NCI-H2196 treated with DMSO at 0.1 percent for 48 hours (cell line): Measurements from ENCODE around the gene S1PR2.
A peak's percentile ranks its signal among the peaks of the same experiment; 100 is the strongest.

Source experiments
- DNase-seq: peaks from one replicate; lab custom pipeline; 2025; ENCODE audit not compliant: unreplicated experiment; lab: John Stamatoyannopoulos, UW

Gene S1PR2, protein sequence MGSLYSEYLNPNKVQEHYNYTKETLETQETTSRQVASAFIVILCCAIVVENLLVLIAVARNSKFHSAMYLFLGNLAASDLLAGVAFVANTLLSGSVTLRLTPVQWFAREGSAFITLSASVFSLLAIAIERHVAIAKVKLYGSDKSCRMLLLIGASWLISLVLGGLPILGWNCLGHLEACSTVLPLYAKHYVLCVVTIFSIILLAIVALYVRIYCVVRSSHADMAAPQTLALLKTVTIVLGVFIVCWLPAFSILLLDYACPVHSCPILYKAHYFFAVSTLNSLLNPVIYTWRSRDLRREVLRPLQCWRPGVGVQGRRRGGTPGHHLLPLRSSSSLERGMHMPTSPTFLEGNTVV

GRCh38 chr19:10230861-10231611 is at the start of gene S1PR2:
TSS of gene S1PR2 (minus strand) at chr19:10231331. CDS start at chr19:10224905, 6,426 bp downstream.
- peak; percentile 69 for DNase-seq

DNA sequence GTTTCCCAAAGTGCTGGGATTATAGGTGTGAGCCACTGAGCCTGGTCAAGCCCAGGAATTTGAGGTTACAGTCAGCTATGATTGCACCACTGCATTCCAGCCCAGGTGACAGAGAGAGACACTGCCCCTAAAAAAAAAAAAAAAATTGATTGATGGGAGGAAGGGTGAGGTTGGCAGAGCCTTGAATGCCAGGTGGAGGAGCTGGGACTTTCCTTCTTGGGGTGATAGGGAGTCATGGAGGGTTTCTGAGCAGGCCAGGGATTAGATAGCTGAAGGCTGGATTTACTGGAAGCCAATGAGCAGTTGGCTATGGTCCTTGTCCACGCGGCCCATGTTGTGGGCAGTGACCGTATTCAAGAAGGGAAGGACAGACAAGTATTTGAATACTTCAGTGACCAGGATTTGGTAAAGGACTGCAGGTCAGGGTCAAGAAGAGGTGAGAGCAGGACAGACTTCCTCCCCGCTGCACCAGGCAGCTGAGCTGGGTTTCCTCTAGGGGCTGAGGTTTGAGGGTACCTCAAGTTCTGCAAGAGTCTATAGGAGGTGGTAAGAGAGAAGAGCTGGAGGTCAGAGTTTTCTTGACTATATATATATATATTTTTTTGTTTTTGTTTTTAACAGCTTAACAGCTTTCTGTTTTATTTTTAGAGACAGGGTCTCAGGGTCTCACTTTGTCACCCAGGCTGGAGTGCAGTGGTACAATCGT is 48.8 kb upstream of the S1PR2 start:
- DNase-seq, result no peak

- DNase-seq, result no peak
Measured at GRCh38 chr19:10278935-10279334, 47.8 kb upstream of the S1PR2 start.

DNA sequence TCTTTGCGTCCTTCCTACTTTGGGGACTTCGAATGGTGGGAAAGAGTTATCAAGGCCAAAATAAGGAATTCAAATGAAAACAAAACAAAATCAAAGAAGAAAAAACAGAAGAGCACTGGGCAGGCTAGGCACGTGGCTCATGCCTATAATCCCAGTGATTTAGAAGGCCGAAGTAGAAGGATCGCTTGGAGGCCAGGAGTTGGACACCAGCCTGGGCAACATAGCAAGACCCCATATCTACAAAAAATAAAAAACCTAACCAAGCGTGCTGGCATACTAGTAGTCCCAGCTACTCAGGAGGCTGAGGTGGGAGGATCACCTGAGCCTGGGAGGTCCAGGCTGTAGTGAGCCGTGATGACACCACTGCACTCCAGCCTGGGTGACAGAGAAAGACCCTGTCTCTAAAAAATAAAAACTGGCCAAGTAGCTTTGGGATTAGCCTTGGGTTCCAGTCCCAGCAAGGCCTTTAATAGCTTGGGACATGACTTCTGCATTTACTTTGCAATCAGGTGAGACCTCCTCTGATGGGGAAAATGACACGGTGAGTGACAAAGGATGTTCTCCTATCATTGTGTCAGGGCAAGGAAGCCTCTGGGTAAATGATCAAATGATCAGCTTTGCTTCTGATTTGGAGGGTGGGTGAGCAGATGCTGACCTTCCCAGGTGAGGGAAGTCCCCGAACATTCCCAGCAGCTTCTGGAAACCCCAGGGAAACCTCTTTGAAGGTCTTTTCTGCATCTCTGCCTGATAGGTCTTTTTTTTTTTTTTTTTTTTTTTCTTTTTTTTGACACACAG is 46.9 kb upstream of the S1PR2 start:
- no peak for DNase-seq

- DNase-seq, result no peak
Measured at GRCh38 chr19:10274589-10274988, 43.5 kb upstream of the S1PR2 start.

DNA sequence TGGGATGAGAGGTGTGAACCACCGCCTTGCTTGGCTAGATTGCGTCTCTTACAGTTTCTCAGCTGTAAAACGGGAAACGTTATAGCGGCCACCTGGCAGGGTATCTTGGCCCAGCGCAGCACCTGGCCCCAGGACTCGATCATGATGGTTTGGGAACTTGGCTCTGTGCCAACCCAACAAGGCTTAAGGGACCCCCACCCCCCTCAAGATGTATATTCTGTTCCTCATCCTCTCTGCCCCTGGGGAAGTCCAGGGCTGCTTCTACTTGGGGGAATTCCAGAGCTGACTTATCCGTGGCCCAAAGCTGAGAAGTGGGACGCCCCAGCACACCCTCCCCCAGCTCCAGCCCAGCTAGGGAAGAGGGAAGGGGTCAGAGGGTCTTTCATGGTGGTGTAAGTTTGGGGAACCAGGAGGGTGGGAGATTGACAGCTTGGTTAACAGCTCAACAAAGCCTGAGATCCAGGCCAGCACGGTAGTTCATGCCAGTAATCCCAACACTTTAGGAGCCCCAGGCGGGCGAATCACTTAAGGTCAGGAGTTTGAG is 40.5 kb upstream of the S1PR2 start:
- no peak for DNase-seq

DNA sequence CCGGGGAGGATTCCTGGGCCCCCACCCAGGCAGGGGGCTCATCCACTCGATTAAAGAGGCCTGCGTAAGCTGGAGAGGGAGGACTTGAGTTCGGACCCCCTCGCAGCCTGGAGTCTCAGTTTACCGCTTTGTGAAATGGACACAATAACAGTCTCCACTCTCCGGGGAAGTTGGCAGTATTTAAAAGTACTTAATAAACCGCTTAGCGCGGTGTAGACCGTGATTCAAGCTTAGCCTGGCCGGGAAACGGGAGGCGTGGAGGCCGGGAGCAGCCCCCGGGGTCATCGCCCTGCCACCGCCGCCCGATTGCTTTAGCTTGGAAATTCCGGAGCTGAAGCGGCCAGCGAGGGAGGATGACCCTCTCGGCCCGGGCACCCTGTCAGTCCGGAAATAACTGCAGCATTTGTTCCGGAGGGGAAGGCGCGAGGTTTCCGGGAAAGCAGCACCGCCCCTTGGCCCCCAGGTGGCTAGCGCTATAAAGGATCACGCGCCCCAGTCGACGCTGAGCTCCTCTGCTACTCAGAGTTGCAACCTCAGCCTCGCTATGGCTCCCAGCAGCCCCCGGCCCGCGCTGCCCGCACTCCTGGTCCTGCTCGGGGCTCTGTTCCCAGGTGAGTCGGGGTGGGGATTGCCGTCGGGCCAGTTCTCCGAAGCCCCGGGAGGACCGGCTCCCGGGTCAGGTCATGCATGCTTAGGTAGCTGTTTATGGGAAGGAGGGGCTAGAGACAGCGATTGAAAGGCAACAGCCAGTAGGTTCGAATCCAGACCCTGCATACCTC is 39.7 kb upstream of the S1PR2 start, which contains the start of gene ICAM1:
TSS of gene ICAM1 (plus strand) at position 505 of the 779 bp plus-strand sequence. CDS start at position 545, 40 bp downstream.
- DNase-seq, result no peak

DNA sequence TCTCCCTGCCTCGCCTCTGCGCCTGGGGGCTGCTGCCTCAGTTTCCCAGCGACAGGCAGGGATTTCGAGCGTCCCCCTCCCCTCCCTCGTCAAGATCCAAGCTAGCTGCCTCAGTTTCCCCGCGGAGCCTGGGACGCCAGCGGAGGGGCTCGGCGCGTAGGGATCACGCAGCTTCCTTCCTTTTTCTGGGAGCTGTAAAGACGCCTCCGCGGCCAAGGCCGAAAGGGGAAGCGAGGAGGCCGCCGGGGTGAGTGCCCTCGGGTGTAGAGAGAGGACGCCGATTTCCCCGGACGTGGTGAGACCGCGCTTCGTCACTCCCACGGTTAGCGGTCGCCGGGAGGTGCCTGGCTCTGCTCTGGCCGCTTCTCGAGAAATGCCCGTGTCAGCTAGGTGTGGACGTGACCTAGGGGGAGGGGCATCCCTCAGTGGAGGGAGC is 39.1 kb upstream of the S1PR2 start:
- DNase-seq, result no peak

- peak; percentile 56 for DNase-seq
Measured at GRCh38 chr19:10269333-10270179, 38.4 kb upstream of the S1PR2 start.

DNA sequence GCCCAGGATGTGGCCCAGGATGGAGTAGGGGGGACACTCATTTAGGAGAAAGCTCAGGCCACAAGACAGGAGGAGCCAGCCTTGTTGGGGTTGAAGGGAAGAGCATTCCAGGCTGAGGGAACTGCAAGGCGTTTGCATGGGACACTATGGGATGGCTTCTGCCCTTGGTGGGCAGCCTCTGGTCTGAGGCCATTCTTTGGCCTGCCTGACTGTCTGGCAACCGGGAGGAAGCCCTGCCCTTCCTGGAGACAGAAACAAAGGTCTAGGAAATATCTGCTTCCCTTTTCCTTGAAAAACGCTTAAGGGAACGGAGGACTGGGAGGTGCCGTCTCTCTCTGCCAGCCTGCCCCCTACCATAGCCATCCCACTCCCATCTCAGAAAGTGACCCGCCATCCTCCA is 36.9 kb upstream of the S1PR2 start:
- no peak for DNase-seq

GRCh38 chr19:10266706-10267105 is 35.6 kb upstream of the S1PR2 start:
- no peak for DNase-seq

DNA sequence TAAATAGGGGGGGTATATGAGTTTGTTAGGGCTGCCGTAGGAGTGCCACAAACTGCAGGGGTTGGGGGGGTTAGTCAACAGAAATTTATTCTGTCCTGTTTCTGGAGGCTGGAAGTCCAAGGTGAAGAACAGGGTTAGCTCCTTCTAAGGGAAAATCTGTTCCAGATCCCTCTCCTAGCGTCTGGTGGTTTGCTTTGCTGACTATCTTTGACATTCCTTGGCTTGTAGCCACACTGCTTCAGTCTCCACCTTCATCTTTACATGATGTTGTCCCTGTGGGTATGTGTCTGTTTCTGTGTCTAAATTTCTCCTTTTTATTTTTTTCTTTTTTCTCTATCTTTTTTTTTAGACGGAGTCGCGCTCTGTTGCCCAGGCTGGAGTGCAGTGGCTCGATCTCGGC is 31.6 kb upstream of the S1PR2 start:
- no peak for DNase-seq

GRCh38 chr19:10260141-10260584 is 29.0 kb upstream of the S1PR2 start:
- no peak for DNase-seq

DNA sequence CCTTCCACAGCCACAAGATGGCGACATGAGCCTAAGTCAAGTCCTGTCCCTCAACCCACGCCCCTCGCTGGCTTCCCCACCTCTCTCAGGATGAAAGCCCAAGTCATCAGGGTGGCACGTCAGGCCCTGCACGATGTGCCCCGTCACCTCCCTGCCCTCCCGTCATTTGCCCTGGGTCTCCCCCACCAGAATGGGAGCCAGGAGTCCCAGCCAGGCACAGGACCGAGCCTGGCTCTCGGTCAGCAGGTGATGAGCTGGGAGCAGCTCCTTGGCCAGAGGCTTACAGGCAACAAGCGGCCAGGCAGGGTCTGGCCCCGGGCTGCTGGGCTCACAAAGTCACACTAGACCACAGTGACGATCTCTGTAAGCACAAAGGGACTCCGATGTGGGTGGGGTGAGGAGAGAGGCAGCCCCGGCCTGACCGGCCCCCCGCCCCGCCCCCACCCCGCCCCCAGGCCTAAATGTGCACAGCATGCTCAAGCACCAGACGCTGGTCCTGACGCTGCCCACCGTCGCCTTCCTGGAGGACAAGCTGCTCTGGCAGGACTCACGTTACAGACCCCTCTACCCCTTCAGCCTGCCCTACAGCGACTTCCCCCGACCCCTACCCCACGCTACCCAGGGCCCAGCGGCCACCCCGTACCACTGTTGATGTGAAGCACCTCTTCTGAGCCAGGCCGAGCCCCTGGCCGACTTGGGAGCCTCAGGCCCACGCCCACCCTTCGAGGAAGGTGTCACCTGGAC is 28.2 kb upstream of the S1PR2 start:
- DNase-seq, result peak; percentile 36

GRCh38 chr19:10258080-10258710 is 27.1 kb upstream of the S1PR2 start:
- DNase-seq, result no peak

- no peak for DNase-seq
Measured at GRCh38 chr19:10256970-10257615, 26.0 kb upstream of the S1PR2 start.

GRCh38 chr19:10256551-10256950 is 25.4 kb upstream of the S1PR2 start:
- no peak for DNase-seq
